ENCODE results near the gene NEK3.
"Not testable (repeated sequence)": the region's sequence is repeated elsewhere in the genome, so short reads cannot be mapped to it uniquely, and the experiment has no call there.

NEK3 gene

GRCh38 chr13:52187029-52187423, 27.6 kb upstream of the NEK3 start:
- no peak for FAIRE-seq
- DNase-seq (ENCODE audit: insufficient read length), result no peak
- TF ChIP-seq POLR2AphosphoS5 (IDR thresholded peaks at IDR 0.05; ENCODE audit: low read depth, low read length), result no peak
- TF ChIP-seq TAF1 (IDR thresholded peaks at IDR 0.05; ENCODE audit: borderline replicate concordance, low read depth, low read length), result no peak
- TF ChIP-seq POLR2A (IDR thresholded peaks at IDR 0.05; ENCODE audit: low read depth, low read length), result no peak

GRCh38 chr13:52181316-52181954, 22.0 kb upstream of the NEK3 start:
- peak; percentile 67 for FAIRE-seq
- DNase-seq (ENCODE audit: insufficient read length), result not testable (repeated sequence)

- DNase-seq (ENCODE audit: insufficient read length) (no peak), FAIRE-seq (no peak)
- TF ChIP-seq POLR2A (IDR thresholded peaks at IDR 0.05; ENCODE audit: low read depth, low read length) (no peak), TAF1 (IDR thresholded peaks at IDR 0.05; ENCODE audit: borderline replicate concordance, low read depth, low read length) (no peak), POLR2AphosphoS5 (IDR thresholded peaks at IDR 0.05; ENCODE audit: low read depth, low read length) (no peak)
Measured at GRCh38 chr13:52179925-52180324, 20.5 kb upstream of the NEK3 start.

- FAIRE-seq, result no peak
- TF ChIP-seq POLR2A (IDR thresholded peaks at IDR 0.05; ENCODE audit: low read depth, low read length) (no peak), POLR2AphosphoS5 (IDR thresholded peaks at IDR 0.05; ENCODE audit: low read depth, low read length) (no peak), TAF1 (IDR thresholded peaks at IDR 0.05; ENCODE audit: borderline replicate concordance, low read depth, low read length) (no peak)
- DNase-seq (ENCODE audit: insufficient read length), result no peak
Measured at GRCh38 chr13:52177276-52177675, 17.9 kb upstream of the NEK3 start.

GRCh38 chr13:52173970-52174369, 14.6 kb upstream of the NEK3 start:
- FAIRE-seq; DNase-seq (ENCODE audit: insufficient read length): not testable (repeated sequence)

GRCh38 chr13:52173373-52173772, 14.0 kb upstream of the NEK3 start:
- FAIRE-seq, result peak; percentile 63
- TF ChIP-seq POLR2A (IDR thresholded peaks at IDR 0.05; ENCODE audit: low read depth, low read length) (no peak), POLR2AphosphoS5 (IDR thresholded peaks at IDR 0.05; ENCODE audit: low read depth, low read length) (no peak), TAF1 (IDR thresholded peaks at IDR 0.05; ENCODE audit: borderline replicate concordance, low read depth, low read length) (no peak)
- no peak for DNase-seq (ENCODE audit: insufficient read length)

GRCh38 chr13:52171686-52172085, 12.3 kb upstream of the NEK3 start:
- DNase-seq (ENCODE audit: insufficient read length); FAIRE-seq: not testable (repeated sequence)

- FAIRE-seq; DNase-seq (ENCODE audit: insufficient read length): not testable (repeated sequence)
Measured at GRCh38 chr13:52170828-52171391, 11.5 kb upstream of the NEK3 start.

GRCh38 chr13:52169839-52170238, 10.4 kb upstream of the NEK3 start:
- no peak for DNase-seq (ENCODE audit: insufficient read length)
- TF ChIP-seq POLR2AphosphoS5 (IDR thresholded peaks at IDR 0.05; ENCODE audit: low read depth, low read length) (no peak), TAF1 (IDR thresholded peaks at IDR 0.05; ENCODE audit: borderline replicate concordance, low read depth, low read length) (no peak), POLR2A (IDR thresholded peaks at IDR 0.05; ENCODE audit: low read depth, low read length) (no peak)
- no peak for FAIRE-seq

GRCh38 chr13:52165411-52165810, 6.0 kb upstream of the NEK3 start:
- TF ChIP-seq TAF1 (IDR thresholded peaks at IDR 0.05; ENCODE audit: borderline replicate concordance, low read depth, low read length), result no peak
- FAIRE-seq (no peak), DNase-seq (ENCODE audit: insufficient read length) (no peak)

GRCh38 chr13:52164989-52165388, 5.6 kb upstream of the NEK3 start:
- FAIRE-seq, result no peak
- DNase-seq (ENCODE audit: insufficient read length), result no peak
- no peak for TF ChIP-seq POLR2A (IDR thresholded peaks at IDR 0.05; ENCODE audit: low read depth, low read length)
- no peak for TF ChIP-seq TAF1 (IDR thresholded peaks at IDR 0.05; ENCODE audit: borderline replicate concordance, low read depth, low read length)
- no peak for TF ChIP-seq POLR2AphosphoS5 (IDR thresholded peaks at IDR 0.05; ENCODE audit: low read depth, low read length)

- DNase-seq (ENCODE audit: insufficient read length), result not testable (repeated sequence)
Measured at GRCh38 chr13:52163878-52164277, 4.5 kb upstream of the NEK3 start.

GRCh38 chr13:52162279-52163101, 3.1 kb upstream of the NEK3 start:
- DNase-seq (ENCODE audit: insufficient read length), result no peak
- no peak for FAIRE-seq
- TF ChIP-seq POLR2AphosphoS5 (IDR thresholded peaks at IDR 0.05; ENCODE audit: low read depth, low read length), result no peak
- no peak for TF ChIP-seq POLR2A (IDR thresholded peaks at IDR 0.05; ENCODE audit: low read depth, low read length)
- no peak for TF ChIP-seq TAF1 (IDR thresholded peaks at IDR 0.05; ENCODE audit: borderline replicate concordance, low read depth, low read length)

More at GRCh38 chr13:52163878-52164277, 4.5 kb upstream of the NEK3 start:
- FAIRE-seq, result not testable (repeated sequence)

Measured in GM12892 (cell line).